ENCODE results near the gene ZFAND3.

The ZFAND3 gene

GRCh38 chr6:38185244-38185643, 365.7 kb downstream of the ZFAND3 start:
- no peak for DNase-seq (ENCODE audit: low read depth, low spot score)

GRCh38 chr6:38185752-38186151, 366.2 kb downstream of the ZFAND3 start:
- DNase-seq (ENCODE audit: low read depth, low spot score) = no peak

GRCh38 chr6:38187325-38187724, 367.8 kb downstream of the ZFAND3 start:
- no peak for DNase-seq (ENCODE audit: low read depth, low spot score)

DNA sequence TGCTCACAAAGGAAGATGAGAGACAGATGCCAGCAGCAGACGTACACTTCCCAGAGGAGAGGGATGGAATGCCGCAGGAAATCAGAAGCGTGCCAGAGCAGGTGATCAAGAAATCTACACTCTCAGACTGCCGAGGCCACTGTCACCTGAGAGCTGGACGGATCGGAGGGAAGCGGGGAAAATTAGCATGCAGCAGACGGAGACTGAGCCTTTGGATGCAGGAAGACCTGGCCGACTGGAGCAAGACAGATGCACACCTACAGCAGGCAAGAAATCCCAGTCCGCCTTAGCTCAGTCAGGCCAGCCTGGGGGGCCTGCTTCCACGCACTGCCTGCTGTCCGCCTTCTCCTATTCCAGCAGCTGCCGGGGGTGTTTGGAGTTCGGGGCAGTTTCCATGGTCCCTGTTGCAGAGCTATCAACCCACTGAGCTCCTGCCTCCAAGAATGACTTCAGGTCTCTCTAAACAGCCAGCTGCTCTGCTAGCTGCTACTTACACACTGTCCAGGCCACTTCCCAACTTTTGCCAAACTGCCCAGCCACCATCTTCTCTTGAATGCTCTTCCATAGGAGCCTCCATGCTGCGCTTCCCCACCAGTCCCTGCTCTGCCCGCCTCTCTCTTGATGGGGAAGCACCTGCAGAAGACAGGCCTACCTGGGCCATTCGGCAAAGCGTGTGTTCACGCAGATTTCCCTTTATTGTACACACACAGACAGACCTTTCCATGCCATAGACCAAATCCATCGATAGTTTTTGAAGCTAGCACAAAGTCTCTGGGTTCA, 368.5 kb downstream of the ZFAND3 start:
- no peak for DNase-seq (ENCODE audit: low read depth, low spot score)

- no peak for DNase-seq (ENCODE audit: low read depth, low spot score)
These were observed 369.3 kb downstream of the ZFAND3 start for GRCh38 chr6:38188677-38189335.

GRCh38 chr6:38191418-38191817, 371.9 kb downstream of the ZFAND3 start:
- no peak for DNase-seq (ENCODE audit: low read depth, low spot score)

GRCh38 chr6:38192011-38192410, 372.5 kb downstream of the ZFAND3 start:
- DNase-seq (ENCODE audit: low read depth, low spot score) = no peak

DNA sequence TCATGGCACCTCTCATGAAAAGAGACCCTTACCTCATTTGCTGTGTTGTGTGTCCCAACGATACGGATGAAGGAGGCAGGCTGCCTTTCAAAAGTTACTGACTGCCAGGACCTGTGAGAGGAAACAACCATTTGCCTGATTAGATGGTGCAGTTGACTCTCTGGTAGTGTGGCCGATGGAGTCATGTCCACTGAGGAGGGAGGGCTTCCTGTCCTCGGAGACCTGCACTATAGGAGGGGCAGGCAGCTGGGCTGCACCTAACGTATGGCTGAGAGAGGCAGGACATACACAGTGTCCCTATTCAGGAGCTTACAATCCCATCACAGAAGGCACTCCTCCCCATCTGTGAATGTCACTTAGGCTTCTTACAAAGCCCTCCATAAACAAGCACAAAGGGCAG, 373.0 kb downstream of the ZFAND3 start:
- no peak for DNase-seq (ENCODE audit: low read depth, low spot score)

- no peak for DNase-seq (ENCODE audit: low read depth, low spot score)
These were observed 373.5 kb downstream of the ZFAND3 start for GRCh38 chr6:38193051-38193450.

DNA sequence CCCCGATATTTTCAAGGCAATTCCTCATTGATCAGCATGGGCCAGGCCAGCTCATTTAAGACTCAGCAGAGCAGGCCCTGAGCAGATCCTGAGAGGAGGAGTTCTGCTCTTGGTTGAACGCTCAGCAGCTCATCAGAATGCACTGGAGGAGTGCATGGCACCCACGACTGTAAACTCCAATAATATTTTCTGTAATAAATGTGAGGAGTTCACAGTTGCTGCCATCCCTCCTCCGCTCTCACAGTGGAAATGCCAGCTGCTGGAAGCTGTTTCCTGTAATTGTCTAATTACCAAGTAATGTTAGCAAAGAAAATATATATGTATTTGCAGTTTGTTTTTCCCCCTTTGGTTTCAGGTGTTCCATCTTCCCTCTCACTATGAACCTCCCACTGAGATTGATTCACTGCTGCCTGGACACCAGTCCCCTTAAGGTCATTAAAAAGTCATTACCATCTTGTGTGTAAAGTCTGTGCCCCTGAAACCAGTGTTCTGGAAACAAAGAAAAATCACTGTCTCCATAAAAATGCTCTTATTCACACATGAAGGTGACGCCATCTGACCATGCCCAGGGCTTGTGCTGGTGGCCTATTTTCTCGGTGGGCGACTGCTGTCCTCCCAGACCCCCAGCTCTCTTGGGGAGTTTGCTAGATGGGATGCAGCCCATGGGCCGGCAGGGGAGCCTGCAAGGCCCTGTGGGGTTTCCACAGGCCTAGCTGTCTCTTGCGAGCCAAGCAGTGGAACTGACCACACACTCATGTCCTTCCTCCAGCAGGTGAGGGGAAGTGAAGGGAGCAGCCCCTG, 374.2 kb downstream of the ZFAND3 start:
- DNase-seq (ENCODE audit: low read depth, low spot score) = no peak

GRCh38 chr6:38194282-38194572, 374.7 kb downstream of the ZFAND3 start:
- DNase-seq (ENCODE audit: low read depth, low spot score) = no peak

DNA sequence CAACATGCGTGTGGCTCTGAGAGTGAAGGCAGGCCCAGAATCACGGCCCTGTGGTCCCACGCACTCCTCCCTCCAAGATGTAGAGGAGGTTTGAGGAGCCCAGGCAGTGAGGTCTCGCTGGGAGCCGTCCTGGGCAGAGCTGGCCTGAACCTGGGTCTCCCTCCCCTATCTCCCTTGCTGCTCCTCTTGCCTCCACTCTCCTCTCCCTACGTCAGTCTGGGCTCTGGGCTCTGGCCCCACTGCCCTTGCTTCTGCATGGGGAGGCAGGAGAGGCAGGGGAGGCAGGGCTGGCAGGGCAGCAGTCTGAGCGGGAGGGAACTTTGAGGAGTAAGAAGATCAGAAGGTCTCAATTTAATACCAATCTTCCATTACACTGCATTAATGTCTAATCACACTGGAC, 375.1 kb downstream of the ZFAND3 start:
- no peak for DNase-seq (ENCODE audit: low read depth, low spot score)

DNA sequence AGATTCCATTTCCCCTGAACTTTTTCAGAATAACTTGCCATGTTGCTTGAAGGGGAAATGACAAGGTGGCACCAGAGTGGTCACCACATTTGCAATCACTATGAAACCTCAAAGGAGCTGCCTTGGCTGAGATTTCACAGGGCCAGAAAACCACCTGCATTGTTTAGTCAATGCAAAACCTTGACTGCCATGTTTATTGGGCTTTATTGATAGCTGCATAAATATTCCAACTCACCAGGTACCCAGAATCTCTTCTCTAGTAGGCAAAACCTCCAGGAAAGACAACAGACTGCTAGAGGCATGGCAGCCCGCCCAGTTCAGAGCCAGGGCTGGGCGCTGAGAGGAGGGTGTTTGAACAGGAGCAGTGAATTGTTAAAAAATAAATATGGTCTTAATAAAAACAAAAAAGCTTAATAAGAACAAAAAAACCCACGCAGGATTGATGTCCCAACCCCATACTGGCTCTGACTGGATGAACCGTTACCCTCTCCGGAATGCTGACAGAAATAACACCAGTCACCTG, 375.6 kb downstream of the ZFAND3 start:
- DNase-seq (ENCODE audit: low read depth, low spot score) = no peak

DNA sequence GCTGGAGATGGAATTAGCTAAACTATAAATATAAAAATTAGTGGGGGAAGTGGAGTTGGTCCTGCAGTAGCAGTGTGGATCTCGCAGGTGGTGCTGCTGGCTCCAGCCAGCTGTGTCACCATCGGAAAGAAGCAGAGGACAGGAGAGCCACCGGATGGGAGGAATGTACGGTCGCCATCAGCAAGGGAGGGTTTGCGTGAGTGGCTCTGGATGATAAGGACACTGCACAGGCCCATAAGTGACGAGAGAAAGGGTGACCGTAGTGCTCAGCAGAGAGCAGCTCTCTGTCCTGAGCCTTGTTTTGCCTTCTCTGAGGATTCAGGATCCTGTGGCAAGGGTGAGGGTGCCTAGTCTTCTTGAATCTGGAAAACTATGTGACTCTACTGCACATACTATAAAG, 378.7 kb downstream of the ZFAND3 start:
- no peak for DNase-seq (ENCODE audit: low read depth, low spot score)
